H1 (cell line): ENCODE results near the gene ESR1. TPM values are rescaled to one million over a fixed set of nuclear protein-coding genes. Genes with fewer than 3 reads are reported as not detected.

Source experiments
- CTCF ChIA-PET: fragments of 300-600 bp; sonication (Branson Sonifier 250); formaldehyde crosslinking; loops from one replicate; lab custom pipeline; 2021; ENCODE audit not compliant: partially characterized antibody; lab: Charles Lee
- POLR2A ChIA-PET: fragments of 300-600 bp; sonication (Branson Sonifier 250); formaldehyde crosslinking; loops from one replicate; lab custom pipeline; 2021; ENCODE audit warnings: inconsistent platforms; ENCODE audit not compliant: partially characterized antibody; lab: Charles Lee
- DNase-seq, 2 experiments: peaks; one replicate each; pipeline versions ENCODE4 v3.0.0 to v3.0.0-alpha.2; 2010 to 2022; ENCODE audit warnings: low spot score in 2 of 2, low read depth in 1 of 2, mixed read lengths in 1 of 2
- FAIRE-seq: peaks from 2 replicates; lab custom pipeline; 2011; peaks lifted over from hg19 to GRCh38; lab: Jason Lieb, UNC
- H2AFZ ChIP-seq: 2 replicates; pipeline ENCODE4 v1.8.1; 2012; ENCODE audit warnings: low read length, inconsistent platforms
- H2AK5ac ChIP-seq: 2 replicates; pipeline ENCODE4 v1.6.1; 2013; ENCODE audit warnings: low read depth, low read length
- H2BK120ac ChIP-seq: replicated peaks from 2 replicates; pipeline ENCODE3; 2013; ENCODE audit warnings: low read depth, low read length, inconsistent platforms
- H2BK12ac ChIP-seq: 2 replicates; pipeline ENCODE4 v1.6.1; 2013; ENCODE audit warnings: low read depth, low read length
- H2BK15ac ChIP-seq: 2 replicates; pipeline ENCODE4 v1.6.1; 2013; ENCODE audit warnings: low read length
- H2BK20ac ChIP-seq: 2 replicates; pipeline ENCODE4 v1.6.1; 2013; ENCODE audit warnings: low read length
- H2BK5ac ChIP-seq: 2 replicates; pipeline ENCODE4 v1.6.1; 2013; ENCODE audit warnings: low read depth, low read length
- H3K14ac ChIP-seq: 2 replicates; pipeline ENCODE4 v1.6.1; 2013; ENCODE audit warnings: inconsistent platforms; ENCODE audit not compliant: insufficient read length
- H3K18ac ChIP-seq: 2 replicates; pipeline ENCODE4 v1.6.1; 2013; ENCODE audit warnings: low read length; ENCODE audit errors: extremely low read depth
- H3K23ac ChIP-seq: 2 replicates; pipeline ENCODE4 v1.6.1; 2013; ENCODE audit warnings: inconsistent platforms; ENCODE audit not compliant: insufficient read length
- H3K23me2 ChIP-seq: 2 replicates; pipeline ENCODE4 v1.6.1; 2013; ENCODE audit warnings: low read depth, low read length
- H3K27ac ChIP-seq: 2 replicates; pipeline ENCODE4 v1.6.1; 2011; ENCODE audit warnings: low read depth, low read length, inconsistent platforms
- H3K27me3 ChIP-seq, 4 experiments: replicated peaks in 1 of 4; 1 replicate in 1 of 4; 2 replicates in 3 of 4; pipeline versions ENCODE4 v1.6.1 to v1.8.1; 2011 to 2013; ENCODE audit warnings: low read length in 3 of 4, mild to moderate bottlenecking in 3 of 4, inconsistent platforms in 2 of 4, mixed read lengths in 2 of 4, moderate library complexity in 1 of 4; ENCODE audit not compliant: control insufficient read depth in 3 of 4, insufficient read depth in 3 of 4; ENCODE audit errors: extremely low read depth in 1 of 4
- H3K36me3 ChIP-seq, 4 experiments: 2 replicates each; pipeline versions ENCODE4 v1.6.1 to v1.8.1; 2011 to 2013; ENCODE audit warnings: mild to moderate bottlenecking in 4 of 4, low read length in 3 of 4, moderate library complexity in 2 of 4, control low read depth in 1 of 4, inconsistent platforms in 1 of 4; ENCODE audit not compliant: insufficient read depth in 4 of 4, control insufficient read depth in 2 of 4
- H3K4ac ChIP-seq: replicated peaks from 2 replicates; pipeline ENCODE3; 2013; ENCODE audit warnings: low read length, low read depth, mixed read lengths, inconsistent platforms; ENCODE audit not compliant: insufficient read length
- H3K4me1 ChIP-seq, 4 experiments: replicated peaks in 1 of 4; 1 replicate in 1 of 4; 2 replicates in 3 of 4; pipeline versions ENCODE4 v1.6.1 to v1.8.1; 2011 to 2013; ENCODE audit warnings: low read length in 3 of 4, inconsistent platforms in 2 of 4, mixed read lengths in 1 of 4; ENCODE audit not compliant: insufficient read depth in 4 of 4, control insufficient read depth in 3 of 4
- H3K4me2 ChIP-seq, 2 experiments: 2 replicates each; pipeline versions ENCODE4 v1.6.1 to v1.8.1; 2011 to 2013; ENCODE audit warnings: low read depth in 2 of 2, low read length in 2 of 2, control low read depth in 1 of 2, inconsistent platforms in 1 of 2, mild to moderate bottlenecking in 1 of 2; ENCODE audit not compliant: insufficient read depth in 1 of 2
- H3K4me3 ChIP-seq, 4 experiments: fragments of 200-600, 300-600 bp in 1 of 4; sonication (generic), shearing (Covaris generic), sonication (Bioruptor Twin) in 1 of 4; 2 replicates each; pipeline versions ENCODE4 v1.5.1 to v1.8.1; 2011 to 2016; ENCODE audit warnings: low read length in 4 of 4, low read depth in 3 of 4, control low read depth in 2 of 4, inconsistent platforms in 2 of 4, mild to moderate bottlenecking in 2 of 4, mixed read lengths in 1 of 4, moderate library complexity in 1 of 4; ENCODE audit not compliant: insufficient read depth in 2 of 4; ENCODE audit errors: extremely low read depth in 1 of 4
- H3K56ac ChIP-seq: replicated peaks from 2 replicates; pipeline ENCODE3; 2013; ENCODE audit warnings: low read depth, mild to moderate bottlenecking, mixed read lengths, low read length, inconsistent platforms; ENCODE audit not compliant: insufficient read length
- H3K79me1 ChIP-seq: 2 replicates; pipeline ENCODE4 v1.6.1; 2013; ENCODE audit warnings: low read depth, low read length, control low read depth
- H3K79me2 ChIP-seq, 2 experiments: 2 replicates each; pipeline versions ENCODE4 v1.6.1 to v1.8.1; 2012 to 2013; ENCODE audit warnings: low read length in 2 of 2, mild to moderate bottlenecking in 2 of 2, inconsistent platforms in 1 of 2; ENCODE audit not compliant: insufficient read depth in 2 of 2, control insufficient read depth in 1 of 2
- H3K9ac ChIP-seq, 4 experiments: replicated peaks in 1 of 4; 1 replicate in 1 of 4; 2 replicates in 3 of 4; pipeline versions ENCODE4 v1.6.1 to v1.8.1; 2011 to 2013; ENCODE audit warnings: low read depth in 3 of 4, low read length in 3 of 4, control low read depth in 2 of 4, mild to moderate bottlenecking in 2 of 4, moderate library complexity in 2 of 4, inconsistent platforms in 1 of 4; ENCODE audit errors: extremely low read depth in 1 of 4
- H3K9me3 ChIP-seq, 2 experiments: 2 replicates each; pipeline versions ENCODE4 v1.6.1 to v1.8.1; 2012 to 2013; ENCODE audit warnings: mild to moderate bottlenecking in 2 of 2, moderate library complexity in 2 of 2, control low read depth in 1 of 2, inconsistent platforms in 1 of 2, low read depth in 1 of 2, low read length in 1 of 2, mixed read lengths in 1 of 2; ENCODE audit not compliant: insufficient read depth in 2 of 2
- H4K20me1 ChIP-seq, 2 experiments: replicated peaks in 1 of 2; 2 replicates each; pipeline versions ENCODE3 to v1.8.1; 2011 to 2013; ENCODE audit warnings: inconsistent platforms in 2 of 2, low read length in 2 of 2, mild to moderate bottlenecking in 1 of 2; ENCODE audit not compliant: insufficient read depth in 2 of 2, control insufficient read depth in 1 of 2
- H4K5ac ChIP-seq: 2 replicates; pipeline ENCODE4 v1.6.1; 2013; ENCODE audit warnings: low read length, low read depth, mixed read lengths, inconsistent platforms; ENCODE audit not compliant: insufficient read length
- H4K8ac ChIP-seq: 2 replicates; pipeline ENCODE4 v1.8.0; 2013; ENCODE audit warnings: mild to moderate bottlenecking, moderate library complexity, low read length, inconsistent platforms; ENCODE audit not compliant: insufficient read depth; ENCODE audit errors: extremely low read depth
- H4K91ac ChIP-seq: replicated peaks from 2 replicates; pipeline ENCODE3; 2013; ENCODE audit warnings: low read length, mixed read lengths, inconsistent platforms; ENCODE audit not compliant: insufficient read length
- ASH2L ChIP-seq: fragments of 200-600, 300-600 bp; sonication (generic); IDR thresholded peaks from one replicate; pipeline ENCODE4 v1.7.1; 2017; ENCODE audit warnings: low read length
- CEBPB ChIP-seq: IDR thresholded peaks from 2 replicates; pipeline ENCODE4 v1.6.1; 2012; ENCODE audit warnings: low read depth, low read length
- NANOG ChIP-seq: IDR thresholded peaks from 2 replicates; pipeline ENCODE4 v1.6.1; 2011; ENCODE audit warnings: low read length, low read depth, mild to moderate bottlenecking, inconsistent platforms; ENCODE audit not compliant: insufficient read depth, poor library complexity, severe bottlenecking
- RNF2 ChIP-seq: fragments of 200-900, 300-1000 bp; sonication (generic); IDR thresholded peaks from 2 replicates; pipeline ENCODE4 v1.7.1; 2016; ENCODE audit warnings: borderline replicate concordance, low read depth, mild to moderate bottlenecking, antibody characterized with exemption, low read length; ENCODE audit not compliant: poor library complexity, severe bottlenecking; ENCODE audit errors: missing control alignments
- SIRT6 ChIP-seq: IDR thresholded peaks from one replicate; pipeline ENCODE4 v1.7.1; 2012; ENCODE audit warnings: low read length, inconsistent platforms
- TCF12 ChIP-seq: IDR thresholded peaks from 2 replicates; pipeline ENCODE4 v1.6.1; 2011; ENCODE audit warnings: low read depth, mild to moderate bottlenecking, low read length
- USF2 ChIP-seq: IDR thresholded peaks from 2 replicates; pipeline ENCODE4 v1.6.1; 2011; ENCODE audit warnings: low read length, improper control_type of control experiment
- ZNF274 ChIP-seq: IDR thresholded peaks from 2 replicates; pipeline ENCODE4 v1.7.0; 2012; ENCODE audit warnings: low read length, borderline replicate concordance; ENCODE audit errors: extremely low read depth
- polyA plus RNA-seq, 7 experiments: library from polyadenylated mRNA; depleted of rRNA in 3 of 7; stranded (reverse) in 5 of 7; unstranded in 2 of 7; fragments of >200 nt in 5 of 7; fragments of 200-250 nt in 2 of 7; gene quantifications; 1 replicate in 5 of 7; 2 replicates in 1 of 7; 4 replicates in 1 of 7; pipeline versions ENCODE4 v1.2.1 to v1.2.3, GENCODE V29; 2011 to 2013; ENCODE audit warnings: missing spikeins in 2 of 7, mixed read lengths in 2 of 7
- total RNA-seq: library from RNA; stranded (reverse); fragmentation: NEBNext Ultra II Directional; extraction: Animal tissue kit (Norgen Biotek cat#: 25700); gene quantifications from 2 replicates; pipeline ENCODE4 v1.2.1, GENCODE V29; 2021

The ESR1 gene
- total and polyA plus RNA-seq, 2 of the 8 experiments (the other 6 are each of a cell fraction or from before 2014, with no cell fraction given), result 0.03 to 0.17 TPM

- Histone ChIP-seq H3K9ac (no peak overlapping the region), H3K4me2 (no peak overlapping the region), H3K27me3 (no peaks in the 10 kb centered on the region), H3K4me3 (no peak overlapping the region), H3K18ac (no peak overlapping the region), H2AK5ac (no peak overlapping the region), H3K36me3 (no peaks in the 10 kb centered on the region), H3K9me3 (0 out of 4 replicates have a peak, but pooled peaks cover 0 to 3% of the 10 kb centered on the region in 2 experiments), H4K20me1 (no peaks in the 10 kb centered on the region), H2AFZ (no peak overlapping the region), H3K79me2 (no peaks in the 10 kb centered on the region), H2BK20ac (no peak overlapping the region), H2BK15ac (no peak overlapping the region), H4K91ac (no peak overlapping the region), H3K23ac (no peak overlapping the region), H3K79me1 (no peaks in the 10 kb centered on the region), H3K27ac (no peak overlapping the region), H3K14ac (no peak overlapping the region), H2BK120ac (no peak overlapping the region), H2BK12ac (no peak overlapping the region), H2BK5ac (no peak overlapping the region), H4K8ac (no peak overlapping the region), H3K23me2 (no peaks in the 10 kb centered on the region), H4K5ac (no peak overlapping the region), H3K4me1 (no peaks in the 10 kb centered on the region), H3K56ac (no peak overlapping the region), H3K4ac (no peak overlapping the region)
- CTCF ChIA-PET, result interaction anchor here (1.5 kb wide), 1 partner anchor 60 kb away, joined by 3 read pairs; no protein-coding TSS in a partner anchor
- FAIRE-seq, result no peak
- no peak for DNase-seq
- POLR2A ChIA-PET, result no interaction called here
- TF ChIP-seq ASH2L (no peak), ZNF274 (no peak), RNF2 (no peak), CEBPB (no peak), TCF12 (no peak), USF2 (no peak), NANOG (no peak), SIRT6 (no peak)
Observed at GRCh38 chr6:152018876-152019275, 211.4 kb downstream of the ESR1 start.
